Fibroblast of pulmonary artery (primary cell): ENCODE data around the gene KDM2A.

ENCODE experiments used
- DNase-seq: peaks from one replicate; pipeline ENCODE4 v3.0.0-alpha.2; 2010; ENCODE audit warnings: low read depth
- H3K4me3 ChIP-seq: replicated peaks from 2 replicates; pipeline ENCODE4 v1.5.1; 2011; ENCODE audit warnings: low read depth, mild to moderate bottlenecking, control low read depth, low read length, moderate library complexity
- TF ChIP-seq, protein P1 (sequence below): IDR thresholded peaks from 2 replicates; pipeline ENCODE4 v1.5.1; 2011; ENCODE audit warnings: mild to moderate bottlenecking, control low read depth, low read length, inconsistent platforms; ENCODE audit errors: missing control alignments

The KDM2A gene

DNA sequence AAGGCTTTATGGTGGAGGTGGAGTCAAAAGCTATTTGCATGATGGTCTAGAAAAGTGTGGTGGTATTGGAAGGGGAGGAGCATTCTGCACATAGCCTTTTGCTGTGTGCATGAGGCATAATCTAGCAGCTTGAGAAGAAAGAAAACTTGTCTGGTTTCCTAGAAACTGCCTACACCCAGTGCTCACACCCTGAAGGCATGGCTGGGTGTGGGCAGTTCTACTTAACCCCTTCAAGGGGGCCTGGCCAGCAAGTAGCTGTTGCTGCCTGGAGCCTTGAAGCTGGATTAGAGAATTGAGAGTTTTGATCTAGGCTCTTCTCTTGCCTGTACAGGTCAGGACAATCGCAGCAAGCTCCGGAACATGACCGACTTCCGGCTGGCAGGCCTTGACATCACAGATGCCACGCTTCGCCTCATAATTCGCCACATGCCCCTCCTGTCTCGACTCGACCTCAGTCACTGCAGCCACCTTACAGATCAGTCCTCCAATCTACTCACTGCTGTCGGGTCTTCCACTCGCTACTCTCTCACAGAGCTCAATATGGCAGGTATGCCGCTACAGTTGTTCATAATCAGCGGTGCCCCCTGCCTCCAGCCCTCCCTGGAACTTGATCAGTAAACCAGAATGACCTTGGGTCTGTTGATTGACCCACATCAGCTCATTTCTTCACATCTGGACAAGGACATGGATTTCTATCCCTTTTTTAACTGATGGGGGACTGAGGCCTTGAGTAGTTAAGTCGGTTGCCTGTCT is 135.0 kb downstream of the KDM2A start:
- H3K4me3 ChIP-seq: no peak overlapping the region
- TF ChIP-seq, protein P1, sequence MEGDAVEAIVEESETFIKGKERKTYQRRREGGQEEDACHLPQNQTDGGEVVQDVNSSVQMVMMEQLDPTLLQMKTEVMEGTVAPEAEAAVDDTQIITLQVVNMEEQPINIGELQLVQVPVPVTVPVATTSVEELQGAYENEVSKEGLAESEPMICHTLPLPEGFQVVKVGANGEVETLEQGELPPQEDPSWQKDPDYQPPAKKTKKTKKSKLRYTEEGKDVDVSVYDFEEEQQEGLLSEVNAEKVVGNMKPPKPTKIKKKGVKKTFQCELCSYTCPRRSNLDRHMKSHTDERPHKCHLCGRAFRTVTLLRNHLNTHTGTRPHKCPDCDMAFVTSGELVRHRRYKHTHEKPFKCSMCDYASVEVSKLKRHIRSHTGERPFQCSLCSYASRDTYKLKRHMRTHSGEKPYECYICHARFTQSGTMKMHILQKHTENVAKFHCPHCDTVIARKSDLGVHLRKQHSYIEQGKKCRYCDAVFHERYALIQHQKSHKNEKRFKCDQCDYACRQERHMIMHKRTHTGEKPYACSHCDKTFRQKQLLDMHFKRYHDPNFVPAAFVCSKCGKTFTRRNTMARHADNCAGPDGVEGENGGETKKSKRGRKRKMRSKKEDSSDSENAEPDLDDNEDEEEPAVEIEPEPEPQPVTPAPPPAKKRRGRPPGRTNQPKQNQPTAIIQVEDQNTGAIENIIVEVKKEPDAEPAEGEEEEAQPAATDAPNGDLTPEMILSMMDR: no peak
- DNase-seq: no peak

DNA sequence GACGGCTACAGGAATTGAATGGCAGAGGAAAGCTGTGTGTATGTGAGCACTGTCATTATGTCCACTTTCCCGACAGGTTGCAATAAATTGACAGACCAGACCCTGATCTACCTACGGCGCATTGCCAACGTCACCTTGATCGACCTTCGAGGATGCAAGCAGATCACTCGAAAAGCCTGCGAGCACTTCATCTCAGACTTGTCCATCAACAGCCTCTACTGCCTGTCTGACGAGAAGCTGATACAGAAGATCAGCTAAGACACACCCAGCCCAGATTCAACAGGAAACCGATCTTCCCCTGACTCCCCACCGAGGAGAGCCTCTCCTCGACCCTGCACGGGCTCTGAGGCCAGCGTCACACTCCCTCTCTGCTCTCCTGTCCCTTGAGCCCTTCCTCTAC is 135.7 kb downstream of the KDM2A start:
- DNase-seq: no peak
- no peak overlapping the region for H3K4me3 ChIP-seq
- TF ChIP-seq, protein P1: no peak

DNA sequence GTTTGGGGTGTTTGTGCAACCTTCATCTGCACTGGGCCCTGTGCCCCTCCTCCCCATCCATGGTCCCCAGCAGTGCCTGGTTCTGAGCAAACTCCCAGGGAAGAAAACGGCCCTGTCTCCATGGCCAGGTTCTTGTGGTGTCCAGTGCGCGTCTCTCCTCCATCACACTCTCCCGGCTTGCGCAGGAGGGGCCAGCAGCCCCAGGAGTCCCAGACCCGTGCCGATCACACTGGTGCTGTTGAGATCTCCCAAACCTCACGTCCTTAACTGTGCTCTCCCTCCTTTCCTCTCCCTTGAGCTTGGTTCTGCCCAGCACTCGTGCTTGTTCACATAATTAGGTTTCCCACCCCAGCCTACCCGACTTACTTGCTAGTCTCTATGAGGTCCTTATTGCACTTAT is 136.3 kb downstream of the KDM2A start:
- DNase-seq: no peak
- no peak overlapping the region for H3K4me3 ChIP-seq
- TF ChIP-seq, protein P1: no peak

DNA sequence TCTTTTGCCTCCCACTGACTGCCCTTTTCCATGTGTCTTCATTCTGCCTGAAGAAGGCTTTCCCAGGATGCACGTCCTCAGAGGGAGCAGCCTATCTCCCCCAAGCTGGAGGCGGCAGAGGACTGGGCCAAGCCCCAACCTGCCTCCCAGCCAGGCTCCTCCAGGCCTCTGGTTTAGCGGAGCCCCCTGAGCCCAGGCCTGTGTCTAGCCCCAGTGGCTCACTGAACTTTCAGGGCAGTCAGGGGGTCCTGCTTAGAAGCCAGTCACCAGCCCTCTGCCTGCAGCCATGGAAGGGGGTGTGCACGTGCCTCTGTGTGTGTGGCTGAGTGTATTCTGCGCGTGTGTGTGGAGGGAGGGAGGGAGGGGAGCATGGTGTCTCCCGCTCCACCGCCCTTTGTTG is 136.8 kb downstream of the KDM2A start:
- TF ChIP-seq, protein P1: no peak
- H3K4me3 ChIP-seq: no peak overlapping the region
- no peak for DNase-seq

DNA sequence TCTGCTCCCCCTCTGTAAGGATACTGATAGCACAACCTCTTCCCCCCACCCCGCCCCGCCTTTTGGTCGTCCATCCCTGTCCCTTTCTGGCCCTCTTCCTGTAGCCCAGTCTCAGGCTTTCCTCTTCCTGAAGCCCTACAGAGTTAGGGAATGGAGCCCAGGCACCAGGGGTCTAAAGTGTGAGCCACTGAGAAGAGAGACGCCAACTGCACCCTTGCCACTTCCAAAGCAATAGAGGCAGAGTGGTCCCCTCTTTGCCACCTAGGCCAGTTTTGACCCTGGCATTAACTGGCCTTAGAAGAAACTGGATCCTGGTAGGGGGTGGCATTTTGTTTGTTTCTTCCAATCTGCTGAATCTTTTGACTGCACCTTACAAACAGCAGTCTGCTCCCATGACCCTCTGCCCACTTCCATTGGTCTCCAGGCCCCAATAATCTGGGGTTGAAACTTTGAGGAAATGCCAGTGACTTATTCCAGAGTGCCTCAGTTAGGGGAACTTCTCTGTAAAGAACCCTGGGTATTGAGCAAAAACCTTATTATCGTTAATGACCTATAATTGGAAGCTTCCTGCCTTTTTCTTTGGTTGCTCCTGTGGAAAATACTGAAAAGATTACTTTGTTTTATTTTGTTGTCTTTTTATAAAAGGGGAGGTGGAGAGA is 137.5 kb downstream of the KDM2A start:
- no peak for DNase-seq
- TF ChIP-seq, protein P1: no peak
- no peak overlapping the region for H3K4me3 ChIP-seq

DNA sequence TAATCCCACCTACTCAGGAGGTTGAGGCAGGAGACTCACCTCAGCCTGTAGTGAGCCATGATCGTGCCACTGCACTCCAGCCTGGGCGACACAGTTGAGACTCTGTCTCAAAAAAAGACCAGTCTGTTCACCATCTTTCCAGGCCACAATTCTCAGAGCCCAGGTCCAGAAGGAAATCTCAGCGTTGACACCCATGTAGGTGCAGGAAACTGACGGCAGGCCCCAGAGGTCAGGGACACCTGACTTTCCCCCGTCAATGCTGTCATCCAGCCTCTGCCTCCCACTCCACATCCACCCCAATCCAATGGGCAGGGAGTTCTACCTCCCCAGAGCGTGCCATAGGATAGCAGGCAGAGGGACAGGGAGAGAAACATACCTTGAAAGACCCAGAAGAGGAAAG is 141.3 kb downstream of the KDM2A start:
- no peak overlapping the region for H3K4me3 ChIP-seq
- no peak for DNase-seq
- TF ChIP-seq, protein P1: no peak

DNA sequence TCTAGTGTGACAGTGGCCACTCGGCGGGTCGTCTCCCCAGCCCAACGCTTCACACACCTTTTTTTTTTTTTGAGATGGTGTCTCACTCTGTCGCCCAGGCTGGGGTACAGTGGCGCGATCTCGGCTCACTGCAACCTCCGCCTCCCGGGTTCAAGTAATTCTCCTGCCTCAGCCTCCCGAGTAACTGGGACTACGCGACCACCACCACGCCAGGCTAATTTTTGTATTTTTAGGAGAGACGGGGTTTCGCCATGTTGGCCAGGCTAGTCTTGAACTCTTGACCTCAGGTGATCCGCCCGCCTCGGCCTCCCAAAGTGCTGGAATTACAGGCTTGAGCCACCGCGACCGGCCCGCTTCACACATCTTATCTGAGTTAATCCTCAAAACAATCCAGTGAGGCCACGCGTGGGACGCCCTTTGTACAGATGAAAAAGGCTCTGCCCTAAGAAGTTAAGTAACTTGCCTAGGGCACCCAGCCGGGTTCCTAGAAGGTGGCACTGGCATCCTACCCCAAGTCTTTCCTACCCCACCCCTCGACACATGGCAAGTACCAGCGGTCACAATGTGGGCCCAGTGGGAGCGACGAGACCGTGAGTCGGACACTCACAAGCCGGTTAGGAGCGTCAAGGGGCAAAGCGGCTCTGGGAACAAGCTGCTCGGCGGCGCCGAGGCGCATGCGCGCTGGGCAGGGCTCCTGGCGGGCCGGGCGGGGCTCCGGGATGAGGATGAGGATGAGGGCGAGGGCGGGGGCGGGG is 142.0 kb downstream of the KDM2A start:
- peak overlapping the region; percentile 42 for H3K4me3 ChIP-seq
- DNase-seq: peak; percentile 51
